SH-SY5Y (cell line): ENCODE results near the gene OR4D6.

Experiments used
- GATA2 ChIP-seq: IDR thresholded peaks from 2 replicates; pipeline ENCODE4 v1.6.1; 2011; ENCODE audit warnings: mild to moderate bottlenecking, low read depth, low read length
- GATA3 ChIP-seq: IDR thresholded peaks from 2 replicates; pipeline ENCODE4 v1.6.1; 2011; ENCODE audit warnings: low read depth, mild to moderate bottlenecking, low read length, moderate library complexity

OR4D6 gene

GRCh38 chr11:59456661-59457060 lies at the start of gene OR4D6:
OR4D6 (plus strand) TSS chr11:59456961; CDS start chr11:59456961, 0 bp downstream.
- TF ChIP-seq GATA2 = no peak
- TF ChIP-seq GATA3 = no peak

DNA sequence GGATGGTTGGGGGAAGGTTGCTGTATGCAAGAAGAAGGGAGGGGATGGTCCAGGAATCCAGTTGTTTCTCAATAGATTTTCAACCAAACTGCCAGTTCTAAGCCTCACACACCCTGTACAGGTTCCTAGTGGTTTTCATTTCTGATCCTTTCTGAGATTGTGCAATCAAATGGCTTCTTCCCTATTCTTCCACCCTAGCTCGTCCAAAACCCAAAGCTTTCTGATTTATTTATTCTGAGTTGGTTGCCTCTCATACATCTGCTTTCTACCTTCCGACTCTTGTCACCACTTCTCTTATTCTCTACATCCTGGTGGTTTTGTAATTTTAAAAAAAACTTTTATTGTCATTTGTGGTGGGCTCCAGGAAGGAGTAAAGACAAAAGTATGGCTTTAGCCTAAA lies 43.1 kb upstream of the OR4D6 start:
- no peak for TF ChIP-seq GATA2
- no peak for TF ChIP-seq GATA3

GRCh38 chr11:59415111-59415510 lies 41.6 kb upstream of the OR4D6 start:
- TF ChIP-seq GATA2 (no peak), GATA3 (no peak)

- TF ChIP-seq GATA2 = no peak
- TF ChIP-seq GATA3 = no peak
These were observed 40.1 kb upstream of the OR4D6 start for GRCh38 chr11:59416613-59417012.

DNA sequence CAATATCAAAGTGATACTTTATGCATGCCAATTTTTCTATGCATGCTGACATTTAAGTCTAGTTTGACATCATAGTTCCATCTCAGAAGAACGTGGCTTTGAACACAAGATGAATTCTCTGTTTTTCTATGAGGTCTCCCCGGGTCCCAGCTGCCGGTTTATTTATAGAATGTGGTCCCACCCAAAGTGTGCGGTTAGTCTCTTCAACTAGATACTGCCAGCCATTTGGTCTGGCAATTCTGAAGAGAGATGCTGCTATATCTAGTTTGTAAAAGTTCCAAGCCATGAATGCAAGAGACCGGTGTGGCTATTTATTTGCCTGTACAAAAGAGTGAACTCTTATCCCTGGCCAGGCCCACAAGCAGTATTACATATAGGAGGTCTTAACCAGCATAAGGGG lies 39.7 kb upstream of the OR4D6 start:
- TF ChIP-seq GATA2 (no peak), GATA3 (no peak)

GRCh38 chr11:59418156-59418555 lies 38.6 kb upstream of the OR4D6 start:
- TF ChIP-seq GATA3 (no peak), GATA2 (no peak)

DNA sequence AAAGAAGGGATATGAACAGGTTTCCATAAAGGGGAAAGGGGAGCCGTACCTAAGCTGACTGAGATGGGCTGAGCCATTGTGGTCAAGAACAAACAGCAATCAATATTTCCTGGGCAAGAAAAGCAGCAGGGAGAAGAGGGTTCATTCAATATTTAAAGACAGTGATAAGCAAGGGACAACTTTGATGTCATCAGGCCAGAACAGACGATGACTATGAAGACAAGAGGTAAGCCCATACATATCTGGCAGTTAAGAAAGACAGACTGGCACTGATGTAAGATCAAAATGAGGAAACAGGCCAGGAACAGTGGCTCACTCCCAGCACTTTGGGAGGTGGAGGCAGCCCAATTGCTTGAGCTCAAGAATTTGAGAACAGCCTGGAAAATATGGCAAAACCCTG lies 32.9 kb upstream of the OR4D6 start:
- TF ChIP-seq GATA3 = no peak

DNA sequence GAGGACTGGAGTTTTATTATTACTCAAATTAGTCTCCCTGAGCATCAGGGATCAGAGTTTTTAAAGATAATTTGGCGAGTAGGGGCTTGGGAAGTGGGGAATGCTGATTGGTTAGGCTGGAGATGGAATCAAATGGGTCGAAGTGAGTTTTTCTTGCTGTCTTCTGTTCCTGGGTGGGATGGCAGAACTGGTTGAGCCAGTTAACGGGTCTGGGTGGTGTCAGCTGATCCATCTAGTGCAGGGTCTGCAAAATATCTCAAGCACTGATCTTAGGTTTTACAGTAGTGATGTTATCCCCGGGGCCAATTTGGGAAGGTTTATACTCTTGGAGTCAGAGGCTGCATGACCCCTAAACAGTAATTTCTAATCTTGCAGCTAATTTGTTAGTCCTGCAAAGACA lies 31.6 kb upstream of the OR4D6 start:
- TF ChIP-seq GATA3 (no peak), GATA2 (no peak)

DNA sequence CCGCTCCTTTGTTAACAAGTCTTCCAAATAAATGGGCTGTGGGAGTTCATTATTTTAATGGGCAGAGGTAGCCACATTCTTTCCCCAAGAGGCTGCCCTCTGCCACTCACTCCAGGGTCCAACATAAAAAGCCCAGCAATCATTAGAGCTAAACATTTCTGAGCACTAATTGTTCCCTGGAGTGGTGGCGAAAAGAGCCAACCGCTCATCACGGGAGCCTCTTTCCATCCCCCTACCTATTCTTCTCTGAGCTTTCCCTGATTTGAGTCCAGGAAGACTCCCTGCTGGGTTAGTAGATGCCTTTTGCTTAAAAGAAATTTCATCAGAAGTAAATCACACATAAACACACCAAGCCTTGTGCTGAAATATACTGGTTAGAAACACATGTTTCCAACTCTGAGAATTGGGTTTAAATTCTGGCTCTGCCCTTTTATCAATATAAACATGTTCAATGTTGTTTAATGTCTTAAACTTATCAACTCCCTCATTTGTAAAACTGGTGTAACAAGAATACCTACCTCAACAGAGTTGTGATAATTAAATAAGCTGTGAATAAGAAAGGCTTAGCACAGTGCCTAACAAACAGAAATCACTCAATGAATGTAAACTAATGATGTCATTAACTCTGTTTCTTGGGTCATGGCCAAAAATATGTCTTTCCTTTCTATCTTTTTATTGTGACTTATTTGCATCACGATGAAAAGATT lies 30.2 kb upstream of the OR4D6 start, which contains the start of gene OR5A2:
OR5A2 (minus strand) TSS at position 53 of the 707 bp plus-strand sequence. CDS start 3,460 bp downstream, outside the sequence.
- no peak for TF ChIP-seq GATA2
- no peak for TF ChIP-seq GATA3

DNA sequence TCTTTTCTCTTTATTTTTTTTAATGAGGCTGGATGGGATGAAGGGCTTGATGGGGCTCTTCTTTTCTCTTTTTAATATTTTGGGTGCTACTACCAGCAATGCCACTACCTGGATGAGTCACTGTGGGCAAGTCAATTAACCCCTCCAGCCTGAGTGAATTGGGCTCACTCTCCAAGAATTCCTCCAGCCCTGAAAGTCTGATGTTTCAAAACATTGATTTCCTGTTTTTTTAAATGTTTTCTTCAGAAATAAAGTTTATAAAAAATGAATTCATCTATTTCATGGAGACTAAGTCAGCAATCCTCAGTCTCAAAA lies 29.7 kb upstream of the OR4D6 start:
- TF ChIP-seq GATA2 (no peak), GATA3 (no peak)

GRCh38 chr11:59429924-59430516 lies 26.7 kb upstream of the OR4D6 start:
- TF ChIP-seq GATA3 (no peak), GATA2 (no peak)

DNA sequence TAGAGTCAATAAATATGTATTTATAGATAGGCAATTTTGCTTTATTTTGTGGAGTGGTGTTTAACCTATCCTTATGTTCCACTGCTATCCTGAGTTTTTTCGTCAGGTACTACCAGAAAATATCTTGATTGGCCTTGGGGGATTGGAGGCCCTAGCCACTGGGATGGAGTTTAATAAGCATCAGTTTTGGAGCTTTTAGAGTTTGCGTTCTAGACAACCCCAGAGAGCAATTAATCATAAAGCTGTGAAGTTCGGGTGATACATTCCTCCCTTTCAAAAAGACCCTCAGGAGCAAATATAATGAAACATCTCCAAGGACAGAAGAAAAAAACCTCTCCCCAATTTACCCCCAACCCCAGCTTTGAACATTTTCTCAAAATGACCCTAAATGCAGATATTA lies 20.6 kb upstream of the OR4D6 start, which contains the start of gene OR5A1:
OR5A1 (plus strand) TSS at position 301 of the 400 bp plus-strand sequence. CDS start 6,700 bp downstream, outside the sequence.
- no peak for TF ChIP-seq GATA2
- TF ChIP-seq GATA3 = no peak

DNA sequence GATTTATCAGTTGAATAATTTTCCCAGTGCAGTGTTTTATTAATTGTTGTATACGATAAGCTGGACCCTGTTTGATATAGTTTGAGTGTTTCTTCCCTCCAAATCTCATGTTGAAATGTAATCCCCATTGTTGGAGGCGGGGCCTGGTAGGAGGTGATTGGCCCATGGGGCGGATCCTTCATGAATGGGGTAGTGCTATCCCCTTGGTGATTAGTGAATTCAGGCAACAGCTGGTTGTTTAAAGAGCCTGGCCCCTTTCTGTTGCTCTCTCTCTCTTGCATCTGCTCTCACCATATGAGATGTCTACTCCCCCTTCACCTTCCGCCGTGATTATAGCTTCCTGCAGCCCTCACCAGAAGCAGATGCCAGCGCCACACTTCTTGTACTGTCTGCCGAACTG lies 19.0 kb upstream of the OR4D6 start:
- TF ChIP-seq GATA2 = no peak
- TF ChIP-seq GATA3 = no peak

- TF ChIP-seq GATA2 (no peak), GATA3 (no peak)
These were observed 8.3 kb upstream of the OR4D6 start for GRCh38 chr11:59448484-59448883.

DNA sequence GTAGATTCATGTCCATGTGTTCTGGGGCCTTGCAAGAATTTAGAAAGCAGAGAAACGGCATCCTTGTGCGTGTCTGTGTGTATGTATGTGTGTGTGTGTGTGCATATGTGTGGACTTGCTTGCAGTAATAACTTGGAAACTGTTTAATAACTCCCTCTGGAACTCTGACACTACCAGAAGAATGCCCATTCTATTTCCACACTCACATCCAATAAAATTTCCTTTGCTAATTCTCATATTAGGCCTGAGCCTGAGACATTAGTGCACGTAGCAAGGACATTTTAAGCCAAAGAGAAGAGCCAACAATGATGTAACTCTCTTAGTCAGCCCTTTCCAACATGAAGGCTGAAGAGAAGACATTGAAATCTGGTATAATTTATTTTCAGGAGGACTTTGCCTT lies 3.2 kb downstream of the OR4D6 start:
- TF ChIP-seq GATA2 (no peak), GATA3 (no peak)

GRCh38 chr11:59463190-59463641 lies 6.5 kb downstream of the OR4D6 start:
- TF ChIP-seq GATA3 = no peak
- TF ChIP-seq GATA2 = no peak
